Panc1 (cell line): ENCODE results near the gene ENO1. TPM values are rescaled to one million over a fixed set of nuclear protein-coding genes. Genes with fewer than 3 reads are reported as not detected.

ENCODE experiments used
- ATAC-seq: fragments of 200-7000 bp; cut with Tn5 transposase; 2 replicates; pipeline ENCODE4 v1.9.1; 2020; ENCODE audit warnings: mild to moderate bottlenecking, moderate library complexity
- BruUV-seq: library from RNA; stranded (reverse); fragments of 400-500 nt; replicated peaks from 2 replicates; lab custom pipeline; 2021; lab: Mats Ljungman, UMichigan
- CTCF ChIA-PET: fragments of 300-600 bp; sonication (Branson Sonifier 250); formaldehyde crosslinking; loops from one replicate; lab custom pipeline; 2022; ENCODE audit warnings: antibody characterized with exemption; lab: Charles Lee
- POLR2A ChIA-PET: fragments of 300-600 bp; sonication (Branson Sonifier 250); formaldehyde crosslinking; loops from one replicate; lab custom pipeline; 2022; ENCODE audit warnings: antibody characterized with exemption; lab: Charles Lee
- DNase-seq: peaks from one replicate; pipeline ENCODE4 v3.0.0-alpha.2; 2010; ENCODE audit warnings: low read depth, low spot score
- H3K27ac ChIP-seq: 2 replicates; pipeline ENCODE4 v1.5.1; 2011; ENCODE audit warnings: mild to moderate bottlenecking, low read length, inconsistent platforms
- H3K27me3 ChIP-seq: fragments of 200-500 bp; sonication (Bioruptor generic); 2 replicates; pipeline ENCODE4 v1.6.0; 2014; ENCODE audit warnings: low read length, inconsistent platforms; ENCODE audit not compliant: control insufficient read depth, insufficient read depth
- H3K36me3 ChIP-seq: fragments of 200-500 bp; sonication (Bioruptor generic); 2 replicates; pipeline ENCODE4 v1.5.1; 2014; ENCODE audit warnings: inconsistent platforms, mild to moderate bottlenecking, low read length, moderate library complexity; ENCODE audit not compliant: control insufficient read depth, insufficient read depth
- H3K4me1 ChIP-seq: 2 replicates; pipeline ENCODE4 v1.5.1; 2011; ENCODE audit warnings: inconsistent platforms, mild to moderate bottlenecking, low read length, moderate library complexity; ENCODE audit not compliant: control insufficient read depth, insufficient read depth
- H3K4me3 ChIP-seq, 2 experiments: 2 replicates each; pipeline ENCODE4 v1.5.1; 2011 to 2012; ENCODE audit warnings: low read depth in 2 of 2, low read length in 2 of 2, mild to moderate bottlenecking in 2 of 2, inconsistent platforms in 1 of 2, moderate library complexity in 1 of 2
- H3K9me3 ChIP-seq: fragments of 200-500 bp; sonication (Bioruptor generic); 2 replicates; pipeline ENCODE4 v1.5.1; 2014; ENCODE audit warnings: low read depth, mild to moderate bottlenecking, inconsistent platforms, low read length, moderate library complexity; ENCODE audit not compliant: control insufficient read depth, insufficient read depth
- CTCF ChIP-seq: fragments of 450-650 bp; IDR thresholded peaks from 2 replicates; pipeline ENCODE4 v1.5.1; 2017; ENCODE audit warnings: mild to moderate bottlenecking
- POLR2AphosphoS5 ChIP-seq: IDR thresholded peaks from 2 replicates; pipeline ENCODE4 v1.6.1; 2012; ENCODE audit warnings: mild to moderate bottlenecking, low read depth, low read length, moderate library complexity
- REST ChIP-seq, 2 experiments: IDR thresholded peaks; 2 replicates each; pipeline ENCODE4 v1.6.1; 2011 to 2012; ENCODE audit warnings: low read depth in 2 of 2, control low read depth in 1 of 2, low read length in 1 of 2, mild to moderate bottlenecking in 1 of 2, moderate library complexity in 1 of 2; ENCODE audit not compliant: insufficient read depth in 1 of 2
- SIN3A ChIP-seq: IDR thresholded peaks from 2 replicates; pipeline ENCODE4 v1.6.1; 2012; ENCODE audit warnings: low read depth, mild to moderate bottlenecking, low read length, moderate library complexity, borderline replicate concordance; ENCODE audit not compliant: insufficient read depth
- TCF7L2 ChIP-seq: IDR thresholded peaks from 2 replicates; pipeline ENCODE4 v1.6.1; 2011; ENCODE audit warnings: mild to moderate bottlenecking, low read depth, low read length, inconsistent platforms
- in situ Hi-C: cut with HindIII; loops from 2 replicates; pipeline ENCODE4 v1.10.0; 2016; ENCODE audit warnings: low sequenced_read_pairs, low pct_unique_long_range_greater_than_20kb
- intact Hi-C: fragments of 100-400 bp; cut with micrococcal nuclease; formaldehyde crosslinking; loops from one replicate; pipeline ENCODE4 v1.10.0; 2022; ENCODE audit not compliant: unreplicated experiment
- total RNA-seq: library from RNA; stranded (reverse); gene quantifications from one replicate; pipeline ENCODE4 v1.2.1, GENCODE V29; 2021; ENCODE audit not compliant: unreplicated experiment

Gene ENO1
- total RNA-seq, 1 experiment from 2014 or later: 2,480 TPM

GRCh38 chr1:8926707-8927694 lies 48.5 kb upstream of the ENO1 start:
- ChIA-PET POLR2A (no interaction called here), CTCF (interaction anchor here (0.6 to 1.1 kb wide), 3 partner anchors 8 to 78 kb away, joined by 5 to 15 read pairs (median 5); no protein-coding TSS in a partner anchor)
- ATAC-seq (no peak), DNase-seq (no peak)
- BruUV-seq: no TSS peak
- in situ Hi-C loops (no loop called here), intact Hi-C loops (no loop called here)
- no peaks in the 10 kb centered on the region for H3K9me3 ChIP-seq
- TF ChIP-seq TCF7L2: no peak
- H3K27ac ChIP-seq: no peak overlapping the region
- H3K36me3 ChIP-seq: no peaks in the 10 kb centered on the region
- no peaks in the 10 kb centered on the region for H3K27me3 ChIP-seq
- no peak overlapping the region for H3K4me3 ChIP-seq
- H3K4me1 ChIP-seq: no peaks in the 10 kb centered on the region

GRCh38 chr1:8925960-8926359 lies 47.5 kb upstream of the ENO1 start:
- no TSS peak for BruUV-seq
- ATAC-seq: no peak
- in situ Hi-C loops (no loop called here), intact Hi-C loops (no loop called here)
- H3K4me3 ChIP-seq: no peak overlapping the region
- H3K36me3 ChIP-seq: no peaks in the 10 kb centered on the region
- no peaks in the 10 kb centered on the region for H3K4me1 ChIP-seq
- POLR2A ChIA-PET: no interaction called here
- H3K27ac ChIP-seq: no peak overlapping the region
- TF ChIP-seq REST (IDR thresholded peaks at IDR 0.05; ENCODE audit: insufficient read depth in 1 of 2, low read depth in 2 of 2, low read length in 1 of 2) (no peak), POLR2AphosphoS5 (no peak), TCF7L2 (no peak), CTCF (no peak), SIN3A (no peak)
- DNase-seq: no peak
- no peaks in the 10 kb centered on the region for H3K27me3 ChIP-seq
- H3K9me3 ChIP-seq: no peaks in the 10 kb centered on the region
- CTCF ChIA-PET: interaction anchor here (0.6 kb wide), 1 partner anchor 85 kb away, joined by 12 read pairs; no protein-coding TSS in a partner anchor
